OCI-M2 (cell line): ENCODE measurements around the gene UNC13D.
"Not testable (repeated sequence)": the region's sequence is repeated elsewhere in the genome, so short reads cannot be mapped to it uniquely, and the experiment has no call there.

Experiments used
- DNase-seq: peaks from one replicate; lab custom pipeline; 2025; ENCODE audit not compliant: unreplicated experiment; lab: John Stamatoyannopoulos, UW

The UNC13D gene

DNA sequence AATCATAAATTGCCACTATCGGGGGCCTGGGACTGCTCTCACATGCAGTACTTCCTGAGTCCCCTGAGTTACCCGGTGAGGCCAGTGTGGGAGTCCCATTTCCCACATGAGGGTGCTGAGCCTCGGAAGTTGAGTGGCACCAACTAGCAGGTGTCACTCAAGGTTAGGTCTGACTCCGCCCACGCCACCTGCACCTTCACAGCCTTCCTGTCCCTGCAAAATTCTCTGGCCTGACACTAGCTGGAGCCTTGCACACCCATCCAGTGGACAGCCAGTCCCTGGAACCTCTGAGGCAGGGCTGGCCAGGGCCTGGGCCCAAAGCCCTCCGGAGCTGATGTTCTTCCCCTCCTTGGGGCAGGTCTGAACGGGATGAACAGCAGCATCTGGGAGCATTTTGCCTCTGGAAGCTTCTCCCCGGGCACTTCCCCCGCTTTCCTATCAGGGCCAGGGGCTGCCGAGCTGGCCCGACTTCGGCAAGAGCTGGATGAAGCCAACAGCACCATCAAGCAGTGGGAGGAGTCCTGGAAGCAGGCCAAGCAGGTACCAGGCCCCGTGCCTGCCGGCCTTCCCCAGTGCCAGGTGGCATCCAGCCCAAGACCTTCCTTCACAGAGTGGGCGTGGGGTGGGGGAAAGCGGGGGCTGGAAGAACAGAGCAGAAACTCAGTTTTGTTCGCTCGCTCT, 21.9 kb downstream of the UNC13D start:
- DNase-seq: no peak

DNA sequence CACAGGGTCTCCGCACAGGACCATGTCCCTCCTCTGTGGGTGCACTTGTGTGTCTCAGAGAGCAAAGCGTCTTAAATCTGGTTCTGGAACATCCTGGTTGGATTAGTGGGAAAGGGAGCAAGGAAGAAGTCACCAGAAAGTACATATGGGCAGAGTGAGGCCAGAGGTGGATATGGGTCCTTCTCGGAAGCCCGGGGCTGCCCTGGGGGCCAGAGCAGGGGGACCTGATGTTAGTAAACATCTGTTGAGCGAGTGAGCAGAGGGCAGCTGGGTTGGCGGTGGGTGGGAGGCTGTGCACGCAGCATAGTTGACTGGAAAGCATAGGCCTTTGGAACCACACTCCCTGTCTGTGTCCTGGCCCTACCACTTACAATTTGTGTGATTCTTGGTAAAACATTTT, 22.7 kb downstream of the UNC13D start:
- DNase-seq: no peak

DNA sequence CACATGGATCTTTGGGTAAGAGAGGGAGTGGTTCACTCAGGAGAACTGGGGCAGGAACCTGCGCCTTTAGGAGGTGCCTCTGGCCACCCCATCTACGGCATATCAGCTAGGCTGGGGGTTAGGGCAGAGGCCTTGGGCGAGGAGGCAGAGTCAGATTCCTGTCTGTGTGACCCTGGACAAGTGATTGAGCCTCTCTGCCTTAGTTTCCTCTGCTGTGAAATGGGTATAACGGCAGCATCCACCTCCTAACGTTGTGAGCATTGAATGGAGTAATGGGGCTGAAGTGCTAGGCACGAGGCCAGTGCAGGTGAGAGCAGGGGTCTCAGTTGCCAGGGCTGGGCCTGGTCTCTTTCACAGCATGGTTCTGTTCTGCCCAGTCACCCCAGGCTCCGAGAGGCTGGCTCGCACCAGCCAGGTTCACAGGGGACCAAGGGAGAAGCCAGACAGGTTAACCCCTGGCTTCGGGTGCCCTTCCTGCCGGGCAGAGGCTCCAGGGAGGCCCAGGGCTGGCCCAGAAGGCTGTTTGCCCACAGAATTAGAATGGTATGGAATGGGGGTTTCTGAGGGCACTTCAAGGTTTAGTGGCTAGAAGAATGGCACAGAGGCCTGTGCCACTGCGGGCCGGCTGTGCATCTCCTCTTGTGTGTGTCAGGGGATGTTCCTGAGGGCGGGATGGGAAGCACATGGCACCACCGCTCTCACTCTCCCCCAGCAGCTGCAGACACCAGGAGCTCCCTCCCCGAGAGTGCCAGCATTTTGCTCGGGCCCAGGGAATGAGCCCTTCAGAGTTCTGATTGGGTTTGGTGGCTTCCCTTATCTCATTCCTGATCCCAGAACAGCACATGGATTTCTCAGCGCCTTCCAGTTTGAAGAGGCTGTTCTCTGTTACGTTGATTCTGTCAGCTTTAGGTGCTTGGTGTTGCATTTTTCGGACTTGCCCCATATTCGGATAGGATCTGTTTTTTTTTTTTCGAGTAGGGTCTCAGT, 23.8 kb downstream of the UNC13D start:
- DNase-seq: no peak

DNA sequence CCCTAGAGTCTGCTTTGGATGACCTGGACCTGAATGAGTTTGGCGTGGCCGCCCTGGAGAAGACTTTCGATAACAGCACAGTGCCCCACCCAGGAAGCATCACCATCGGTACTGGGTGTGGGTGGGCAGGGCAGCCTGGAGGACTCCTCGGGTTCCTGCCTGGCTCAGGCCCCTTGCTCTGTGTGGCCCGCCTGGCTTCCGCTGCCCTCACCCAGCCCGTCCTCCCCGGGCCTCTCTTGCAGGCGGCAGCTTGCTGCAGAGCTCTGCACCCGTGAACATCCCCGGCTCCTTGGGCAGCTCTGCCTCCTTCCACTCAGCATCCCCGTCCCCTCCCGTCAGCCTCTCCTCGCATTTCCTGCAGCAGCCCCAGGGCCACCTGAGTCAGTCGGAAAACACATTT, 24.5 kb downstream of the UNC13D start:
- no peak for DNase-seq

DNA sequence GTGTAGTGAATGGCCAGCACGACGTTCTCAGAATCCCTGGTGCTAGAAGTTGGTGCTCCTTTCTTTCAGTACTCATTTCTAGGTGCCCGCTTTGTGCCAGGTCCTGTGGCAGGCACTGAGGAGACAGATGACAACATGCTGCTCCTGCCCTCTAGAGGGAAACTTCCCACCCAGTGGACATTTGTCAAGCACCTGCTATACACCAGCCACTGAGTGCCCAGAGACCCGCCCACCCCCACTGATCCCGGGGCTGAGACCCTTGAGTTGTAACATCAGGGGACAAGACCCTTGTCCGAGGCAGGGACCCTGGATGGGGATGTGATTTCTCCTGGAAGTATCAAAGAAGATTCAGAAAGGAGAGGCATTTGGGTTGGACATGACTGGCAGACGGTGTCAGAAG, 25.1 kb downstream of the UNC13D start:
- DNase-seq: no peak

DNA sequence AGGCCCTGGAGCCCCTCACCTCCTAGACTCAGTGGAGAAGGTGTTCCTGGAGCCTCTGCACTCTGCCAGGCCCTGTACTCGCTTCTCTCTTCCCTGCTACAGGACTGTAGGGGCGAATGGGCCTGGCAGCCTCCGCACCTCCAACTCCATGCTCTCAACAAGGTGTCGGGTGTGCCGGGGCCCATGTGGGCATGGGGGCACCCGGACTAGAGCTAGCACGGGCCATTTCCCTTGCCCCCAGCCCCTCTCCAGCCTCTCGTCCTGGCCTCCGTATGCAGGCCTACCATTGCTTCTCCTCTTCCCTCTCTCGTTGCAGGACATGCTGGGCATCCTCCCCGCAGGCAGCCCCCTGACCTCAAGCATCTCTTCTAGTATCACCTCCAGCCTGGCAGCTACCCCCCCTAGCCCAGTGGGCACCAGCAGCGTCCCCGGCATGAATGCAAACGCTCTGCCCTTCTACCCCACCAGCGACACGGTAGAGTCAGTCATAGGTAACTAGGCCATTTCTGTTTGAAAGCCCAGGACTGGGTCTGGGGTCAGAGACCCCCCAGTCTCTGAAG, 25.8 kb downstream of the UNC13D start:
- DNase-seq: no peak

DNA sequence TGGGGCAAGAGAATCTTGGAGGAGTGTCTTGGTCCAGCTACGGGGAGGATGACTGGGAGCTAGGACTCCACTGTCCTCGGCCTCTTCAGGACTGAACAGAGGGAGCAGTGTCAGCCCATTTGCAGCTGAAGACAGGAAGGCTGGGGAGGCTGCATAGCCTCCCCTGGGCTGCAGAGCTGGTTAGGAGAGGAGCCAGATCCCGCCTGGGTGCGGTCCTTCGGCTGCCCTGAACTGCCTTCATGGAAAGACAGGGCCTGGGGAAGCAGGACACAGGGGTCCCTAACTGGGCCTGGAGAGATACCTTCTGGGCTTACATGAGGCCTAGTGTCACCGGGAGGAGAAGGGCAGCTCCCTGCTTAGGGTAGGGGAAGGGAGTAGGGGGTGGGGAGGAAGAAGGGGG, 26.6 kb downstream of the UNC13D start:
- DNase-seq: no peak

DNA sequence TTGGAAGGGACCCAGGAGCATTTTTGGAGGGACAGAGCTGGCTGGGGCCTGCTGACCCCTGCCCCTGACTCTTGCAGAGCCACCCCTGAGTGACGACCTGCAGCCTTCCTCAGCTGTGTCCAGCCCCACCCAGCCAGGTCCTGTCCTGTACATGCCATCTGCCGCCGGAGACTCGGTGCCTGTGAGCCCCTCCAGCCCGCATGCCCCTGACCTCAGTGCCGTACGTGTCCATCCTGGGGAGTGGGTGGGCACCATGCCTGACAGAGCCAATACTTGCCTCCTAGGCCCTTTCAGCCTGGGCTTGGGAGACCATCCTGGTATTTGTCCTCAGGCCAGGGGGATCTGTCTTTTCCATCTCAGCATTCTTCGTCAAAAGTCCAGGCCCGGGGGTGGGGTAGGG, 27.5 kb downstream of the UNC13D start:
- DNase-seq: no peak

DNA sequence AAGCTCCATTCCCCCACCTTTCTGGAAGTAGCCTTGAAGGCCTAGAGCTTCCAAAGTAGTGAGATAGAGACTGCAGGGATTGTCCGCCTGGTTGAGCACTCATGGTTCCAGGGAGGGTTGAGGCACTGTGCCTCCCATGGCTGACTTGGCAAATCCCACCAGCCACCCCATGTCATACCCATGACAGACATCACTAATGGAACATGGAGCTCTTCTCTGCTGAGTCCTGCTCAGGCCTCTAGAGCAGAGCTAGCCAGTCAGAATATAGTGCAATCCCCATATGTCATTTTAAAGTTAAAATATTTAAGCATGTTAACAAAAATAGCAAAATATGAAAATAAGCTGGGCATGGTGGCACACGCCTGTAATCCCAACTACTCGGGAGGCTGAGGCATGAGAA, 28.8 kb downstream of the UNC13D start:
- no peak for DNase-seq

DNA sequence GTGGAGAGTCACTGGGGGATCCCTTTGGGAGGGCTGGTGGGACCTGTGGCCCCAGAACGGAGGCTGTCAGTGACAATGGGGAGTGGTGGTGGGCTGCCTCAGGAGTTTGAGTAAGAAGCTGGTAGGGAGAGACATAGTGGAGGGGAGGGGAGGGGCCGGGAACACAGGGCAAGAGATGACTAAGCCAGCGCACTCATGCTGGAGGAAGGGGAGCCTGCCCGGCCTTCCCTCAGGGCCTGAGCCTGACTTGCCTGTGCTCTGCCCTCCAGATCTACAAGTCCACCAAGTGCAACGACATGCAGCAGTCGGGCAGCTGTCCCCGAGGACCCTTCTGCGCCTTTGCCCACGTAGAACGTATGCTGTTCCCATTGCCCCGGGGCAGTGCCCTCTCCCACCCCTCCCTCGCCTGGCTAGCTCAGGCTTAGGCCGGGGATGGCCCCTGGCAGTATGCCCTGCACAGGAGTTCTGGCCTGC, 29.3 kb downstream of the UNC13D start:
- no peak for DNase-seq

DNA sequence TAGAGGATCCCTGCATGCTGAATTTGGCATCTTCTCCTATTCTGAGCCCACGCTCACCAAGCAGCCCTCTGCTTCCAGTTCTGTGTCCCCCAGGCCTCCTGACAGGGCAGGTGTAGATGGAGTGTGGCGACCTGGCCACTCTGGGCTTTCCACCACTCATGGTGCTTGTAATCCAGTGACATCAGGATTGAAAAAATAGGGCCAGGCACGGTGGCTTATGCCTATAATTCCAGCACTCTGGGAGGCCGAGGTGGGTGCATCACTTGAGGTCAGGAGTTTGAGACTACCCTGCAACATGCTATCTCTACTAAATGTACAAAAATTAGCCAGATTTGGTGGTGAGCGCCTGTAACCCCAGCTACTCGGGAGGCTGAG, 30.2 kb downstream of the UNC13D start:
- no peak for DNase-seq

DNA sequence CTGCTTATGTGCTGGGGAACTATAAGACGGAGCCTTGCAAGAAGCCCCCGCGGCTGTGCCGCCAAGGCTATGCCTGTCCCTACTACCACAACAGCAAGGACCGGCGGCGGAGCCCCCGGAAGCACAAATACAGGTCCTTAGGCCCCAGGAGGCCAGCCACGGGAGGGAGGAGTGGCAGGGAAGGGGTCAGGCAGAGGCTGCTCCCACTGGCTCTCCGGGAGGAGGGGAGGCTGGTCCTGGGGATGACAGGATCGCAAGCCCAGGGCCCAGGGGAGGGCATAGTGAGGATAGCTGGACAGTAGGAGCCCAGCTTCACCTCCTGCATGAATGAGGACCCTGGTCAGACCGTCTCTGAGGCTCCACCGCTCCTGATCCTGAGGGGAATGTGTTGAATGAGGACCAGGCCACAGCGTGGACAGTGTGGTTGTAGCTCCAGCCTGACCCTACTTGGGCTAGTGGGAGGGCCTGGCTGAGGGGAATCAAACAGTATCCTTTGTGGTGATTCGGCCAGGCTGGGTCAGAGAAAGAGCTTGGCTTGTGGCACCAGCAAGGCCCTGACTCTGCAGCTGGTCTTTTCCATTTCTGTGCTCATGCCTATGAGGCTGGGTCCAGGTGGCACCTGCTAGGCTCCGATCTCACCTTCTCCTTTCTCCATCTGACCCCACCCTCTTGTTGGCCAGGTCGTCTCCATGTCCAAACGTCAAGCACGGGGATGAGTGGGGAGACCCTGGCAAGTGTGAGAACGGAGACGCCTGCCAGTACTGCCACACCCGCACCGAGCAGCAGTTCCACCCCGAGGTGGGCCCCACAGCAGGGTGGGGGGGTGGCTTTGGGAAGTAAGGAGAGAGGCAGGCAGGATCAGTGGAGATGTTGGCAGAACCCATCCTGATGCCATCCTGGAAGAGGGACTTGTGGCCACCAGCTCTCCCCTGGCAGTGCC, 30.9 kb downstream of the UNC13D start:
- no peak for DNase-seq

DNA sequence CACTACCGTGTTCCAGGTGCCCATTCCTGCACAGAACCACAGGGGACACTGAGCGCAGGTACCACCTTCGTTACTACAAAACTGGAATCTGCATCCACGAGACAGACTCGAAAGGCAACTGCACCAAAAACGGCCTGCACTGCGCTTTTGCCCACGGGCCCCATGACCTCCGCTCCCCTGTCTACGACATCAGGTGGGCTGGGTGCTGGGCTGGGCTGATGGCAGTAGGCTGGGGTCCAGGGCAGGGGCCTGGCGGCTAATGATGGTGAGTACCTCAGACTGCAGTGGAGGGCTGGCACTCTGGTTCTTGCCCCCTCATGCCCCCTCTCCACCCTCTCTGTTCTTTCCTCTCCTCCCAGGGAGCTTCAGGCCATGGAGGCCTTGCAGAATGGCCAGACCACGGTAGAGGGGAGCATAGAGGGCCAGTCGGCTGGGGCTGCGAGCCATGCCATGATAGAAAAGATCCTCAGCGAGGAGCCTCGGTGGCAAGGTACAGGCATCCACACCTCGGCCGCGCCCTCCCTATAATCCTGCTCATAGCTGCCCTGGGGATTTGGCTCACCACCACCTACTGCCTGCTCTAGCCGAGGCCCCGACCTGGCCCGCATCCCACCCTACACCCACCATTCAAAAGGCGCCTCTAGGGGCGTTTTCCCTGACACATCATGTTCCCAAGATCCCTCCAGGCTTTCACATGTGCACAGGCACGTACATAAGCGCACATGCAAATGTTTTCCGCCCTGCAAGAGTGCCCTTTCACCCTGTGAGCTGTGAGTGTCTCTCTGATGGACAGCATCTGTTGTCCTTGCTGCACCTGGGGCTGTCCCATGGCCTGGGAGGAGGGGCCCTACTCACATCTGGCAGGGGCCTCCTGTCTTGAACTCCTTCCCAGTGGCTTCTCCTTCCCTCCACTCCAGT, 31.8 kb downstream of the UNC13D start:
- no peak for DNase-seq

DNA sequence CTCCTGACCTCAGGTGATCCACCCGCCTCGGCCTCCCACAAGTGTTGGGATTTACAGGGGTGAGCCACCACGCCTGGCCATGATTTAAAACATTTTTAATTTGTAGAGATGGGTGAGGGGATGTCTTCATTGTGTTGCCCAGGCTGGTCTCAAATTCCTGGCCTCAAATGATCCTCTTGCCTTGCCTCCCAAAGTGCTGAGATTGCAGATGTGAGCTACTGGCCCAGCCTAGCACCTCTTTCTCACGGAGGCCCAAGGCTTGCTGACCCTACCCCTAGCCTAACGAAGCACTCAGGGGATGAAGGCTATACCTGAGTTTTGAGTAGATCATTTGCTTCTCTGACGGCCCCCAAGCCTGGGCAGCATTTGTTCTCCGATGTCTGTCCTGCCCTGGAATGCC, 33.0 kb downstream of the UNC13D start:
- no peak for DNase-seq

DNA sequence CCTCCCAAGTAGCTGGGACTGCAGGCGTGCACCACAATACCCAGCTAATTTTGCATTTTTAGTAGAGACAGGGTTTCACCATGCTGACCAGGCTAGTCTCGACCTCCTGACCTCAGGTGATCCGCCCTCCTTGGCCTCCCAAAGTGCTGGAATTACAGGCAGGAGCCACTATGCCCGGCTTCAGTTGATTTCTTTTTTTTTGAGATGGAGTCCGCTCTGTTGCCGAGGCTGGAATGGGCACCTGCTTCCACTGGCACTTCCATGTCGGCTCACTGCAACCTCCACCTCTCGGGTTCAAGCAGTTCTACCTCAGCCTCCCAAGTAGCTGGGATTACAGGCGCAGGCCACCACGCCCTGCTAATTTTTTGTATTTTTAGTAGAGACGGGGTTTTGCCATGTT, 33.4 kb downstream of the UNC13D start:
- DNase-seq: not testable (repeated sequence)

DNA sequence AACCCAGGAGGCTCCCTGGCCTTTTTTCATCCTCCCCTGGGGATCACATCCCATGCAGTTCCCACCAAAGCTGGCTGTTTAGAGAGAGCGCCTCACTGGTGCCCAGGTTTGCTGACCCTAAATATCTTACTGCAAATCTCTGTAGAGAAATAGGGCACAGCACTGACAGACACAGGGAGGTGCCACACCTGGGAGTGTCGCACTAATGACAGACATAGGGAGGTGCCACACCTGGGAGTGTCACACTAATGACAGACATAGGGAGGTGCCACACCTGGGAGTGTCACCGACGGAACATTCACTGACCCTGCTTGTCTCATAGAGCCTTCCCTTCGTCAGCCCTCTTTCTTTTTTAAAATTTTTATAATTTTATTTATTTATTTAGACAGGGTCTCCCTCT, 34.0 kb downstream of the UNC13D start:
- DNase-seq: no peak

DNA sequence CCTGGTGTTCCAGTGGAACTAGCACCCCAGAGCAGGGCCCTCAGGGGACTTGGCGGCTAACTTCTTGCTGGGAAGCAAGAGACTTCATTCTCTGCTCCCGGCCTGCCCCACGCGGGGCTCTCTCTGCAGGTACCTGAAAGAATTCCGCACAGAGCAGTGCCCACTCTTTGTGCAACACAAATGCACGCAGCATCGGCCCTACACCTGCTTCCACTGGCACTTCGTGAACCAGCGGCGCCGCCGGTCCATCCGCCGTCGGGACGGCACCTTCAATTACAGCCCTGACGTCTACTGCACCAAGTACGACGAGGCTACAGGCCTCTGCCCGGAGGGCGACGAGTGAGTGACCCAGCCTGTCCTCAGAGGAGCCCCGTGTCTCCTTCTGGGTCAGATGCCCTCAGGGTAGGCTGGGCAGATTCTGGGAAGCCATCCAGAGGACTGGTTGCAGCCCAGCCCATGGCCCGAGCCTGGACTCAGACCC, 34.5 kb downstream of the UNC13D start:
- no peak for DNase-seq

DNA sequence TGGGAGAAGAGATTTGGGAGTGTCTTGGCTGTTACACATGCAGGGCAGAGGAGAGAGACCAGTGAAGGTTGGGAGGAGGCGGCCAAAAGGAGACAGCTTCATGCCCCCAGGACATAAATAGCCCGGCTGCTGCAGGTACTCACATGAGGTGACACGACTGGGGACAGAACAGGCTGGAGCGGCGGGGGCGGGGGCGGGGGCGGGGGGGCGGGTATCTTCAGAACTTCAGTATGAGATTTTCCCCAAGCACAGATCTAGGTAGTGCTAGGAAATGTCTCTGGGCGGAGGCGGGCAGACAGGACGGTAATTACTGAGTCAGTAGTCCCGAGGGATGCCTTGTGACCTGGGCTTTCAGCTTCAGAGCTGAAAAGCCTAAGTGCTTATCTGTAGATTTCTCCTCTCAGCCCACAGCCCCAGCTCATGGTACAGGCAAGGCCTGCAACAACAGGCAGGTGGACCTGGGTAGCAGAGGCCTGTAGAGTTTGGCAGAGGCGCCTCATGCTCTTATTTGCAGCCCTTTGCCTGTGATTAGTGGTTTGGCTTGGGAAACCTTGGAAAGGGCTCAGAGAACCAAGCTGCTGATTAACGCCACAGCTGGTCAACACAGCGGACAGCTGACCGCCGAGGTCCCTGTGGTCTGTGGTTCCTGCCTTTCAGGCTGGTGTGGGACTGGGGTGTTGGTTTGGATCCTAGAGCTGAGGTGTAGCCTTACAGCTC, 35.1 kb downstream of the UNC13D start:
- no peak for DNase-seq

DNA sequence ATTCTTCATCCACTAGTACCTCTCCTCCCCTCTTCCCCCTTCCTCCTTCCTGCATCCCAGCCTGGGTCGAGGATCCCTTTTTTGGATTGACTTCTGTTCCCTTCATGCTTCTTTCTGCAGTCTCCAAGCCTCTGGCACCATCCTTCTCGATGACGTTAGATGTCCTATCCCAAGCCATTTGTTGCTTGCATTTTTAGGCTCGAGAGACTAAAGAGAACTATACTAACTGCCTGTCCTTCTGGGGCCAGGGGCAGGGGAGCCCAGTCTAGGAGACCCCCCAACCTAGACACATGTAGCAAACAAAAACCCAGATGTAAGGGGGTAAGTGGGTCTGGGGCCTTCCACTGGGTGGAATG, 35.7 kb downstream of the UNC13D start:
- DNase-seq: no peak
